Fibroblast of skin of scalp (primary cell): ENCODE data around the gene C20orf96.
"Not testable (repeated sequence)": the region's sequence is repeated elsewhere in the genome, so short reads cannot be mapped to it uniquely, and the experiment has no call there.

Experiments used
- DNase-seq: peaks from one replicate; pipeline ENCODE4 v3.0.0-alpha.2; 2013

Gene C20orf96

DNA sequence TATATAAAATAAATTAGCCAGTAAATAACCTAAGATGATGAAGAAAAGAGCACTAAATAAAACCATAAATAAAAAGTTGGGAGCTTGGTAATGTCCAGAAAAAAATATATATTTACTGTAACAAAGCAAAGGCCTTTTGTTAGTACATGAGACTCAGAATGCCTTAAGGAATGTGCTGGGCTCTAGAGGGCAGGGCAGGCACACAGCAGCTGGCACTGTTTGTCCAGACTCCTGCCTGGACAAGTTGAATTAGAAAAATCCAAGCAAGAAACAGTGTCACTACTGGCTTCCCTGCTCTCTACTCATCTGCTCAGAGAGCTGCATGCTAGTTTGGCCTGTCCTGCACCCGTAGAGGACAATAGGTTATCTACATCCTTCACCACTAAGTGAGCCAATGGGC is 54.7 kb downstream of the C20orf96 start:
- DNase-seq: peak; percentile 4

DNA sequence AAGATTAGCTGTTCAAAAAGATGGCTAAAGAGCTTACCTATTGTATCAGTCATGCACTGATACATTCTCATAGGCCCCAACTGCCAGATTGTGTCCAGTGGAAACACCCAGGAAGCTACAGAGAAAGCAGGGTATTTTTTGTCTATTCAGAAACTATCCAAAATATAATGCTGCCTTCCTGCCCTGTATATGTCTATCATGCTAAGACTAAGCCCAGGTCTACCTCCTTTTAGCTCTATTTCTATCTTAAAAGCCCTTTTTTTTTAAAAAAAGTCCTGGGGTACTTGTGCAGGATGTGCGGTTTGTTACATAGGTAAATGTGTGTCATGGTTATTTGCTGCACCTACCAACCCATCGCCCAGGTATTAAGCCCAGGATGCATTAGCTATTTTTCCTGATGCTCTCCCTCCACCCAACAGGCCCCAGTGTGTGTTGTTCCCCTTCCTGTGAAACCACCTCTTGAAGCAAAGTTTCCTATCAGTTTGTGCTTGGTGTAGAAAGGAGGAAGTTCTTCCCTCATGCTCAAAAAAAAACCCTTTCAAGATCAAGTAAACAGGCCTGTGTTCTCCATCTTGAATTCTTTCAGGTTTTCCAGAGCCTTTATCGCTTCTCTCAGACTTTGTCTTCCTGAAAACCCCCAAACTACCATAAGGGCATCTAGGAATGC is 63.0 kb downstream of the C20orf96 start:
- DNase-seq: no peak

DNA sequence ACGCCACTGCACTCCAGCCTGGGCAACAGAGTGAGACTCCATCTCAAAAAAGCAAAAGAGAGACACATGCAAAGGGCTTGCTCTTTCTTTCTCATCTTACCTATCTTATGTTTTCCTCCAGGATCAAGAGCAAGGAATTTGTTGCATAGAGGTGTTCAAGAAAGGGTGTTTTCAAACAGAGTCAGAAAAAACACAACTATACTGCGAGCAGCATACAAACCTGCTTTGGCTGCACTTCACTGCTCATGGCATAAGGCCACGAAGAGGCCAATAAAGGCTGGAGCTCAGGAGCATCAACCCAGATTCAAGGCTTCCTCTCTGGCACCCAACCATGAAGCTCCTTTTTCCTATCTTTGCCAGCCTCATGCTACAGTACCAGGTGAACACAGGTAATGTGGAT is 63.6 kb downstream of the C20orf96 start, which contains the start of gene DEFB129:
DEFB129 (plus strand) TSS at position 301 of the 400 bp plus-strand sequence; CDS start at position 332, 31 bp downstream.
- no peak for DNase-seq

DNA sequence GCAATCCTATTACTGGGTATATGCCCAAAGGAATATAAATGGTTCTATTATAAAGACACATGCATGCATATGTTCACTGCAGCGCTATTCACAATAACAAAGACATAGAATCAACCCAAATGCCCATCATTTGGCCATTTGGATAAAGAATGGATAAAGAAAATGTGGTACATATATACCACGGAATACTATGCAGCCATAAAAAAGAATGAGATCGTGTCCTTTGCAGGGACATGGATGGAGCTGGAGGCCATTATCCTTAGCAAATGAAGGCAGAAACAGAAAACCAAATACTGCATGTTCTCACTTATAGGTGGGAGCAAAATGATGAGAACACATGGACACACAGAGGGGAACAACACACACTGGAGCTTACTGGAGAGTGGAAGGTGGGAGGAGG is 64.7 kb downstream of the C20orf96 start:
- DNase-seq: not testable (repeated sequence)

DNA sequence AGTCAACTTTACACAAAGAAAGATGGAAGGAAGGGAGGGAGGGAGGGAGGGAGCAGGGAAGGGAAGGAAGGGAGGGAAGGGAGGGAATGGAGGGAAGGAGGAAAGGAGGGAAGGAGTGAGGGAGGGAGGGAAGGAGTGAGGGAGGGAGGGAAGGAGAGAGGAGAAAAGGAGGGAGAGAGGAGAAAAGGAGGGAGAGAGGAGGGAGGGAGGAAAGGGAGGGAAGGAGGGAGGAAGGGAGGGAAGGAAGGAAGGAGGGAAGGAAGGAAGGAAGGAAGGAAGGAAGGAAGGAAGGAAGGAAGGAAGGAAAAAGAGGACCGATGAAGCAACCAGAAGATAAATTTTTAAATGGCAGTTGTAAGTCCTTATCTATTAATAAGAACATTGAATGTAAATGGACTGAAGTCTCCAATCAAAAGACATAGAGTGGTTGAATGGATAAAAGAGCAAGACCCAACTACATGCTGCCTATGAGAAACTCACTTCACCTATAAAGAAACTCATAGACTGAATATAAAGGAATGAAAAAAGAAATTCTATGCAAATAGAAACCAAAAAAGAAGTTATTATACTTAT is 69.2 kb downstream of the C20orf96 start:
- no peak for DNase-seq
